Measurements from ENCODE around the gene NGEF.

GRCh38 chr2:232869138-232870017, 143.7 kb downstream of the NGEF start:
- TF ChIP-seq CTCF (IDR thresholded peaks at IDR 0.05), result no peak
- no peak for TF ChIP-seq POLR2A (IDR thresholded peaks at IDR 0.05)
- no peak for TF ChIP-seq EP300 (IDR thresholded peaks at IDR 0.05)

All from suprapubic skin (tissue), 3 donors.